ENCODE results near the gene IFRD2. TPM values are rescaled to one million over a fixed set of nuclear protein-coding genes. Genes with fewer than 3 reads are reported as not detected.

IFRD2 gene
- total and polyA plus RNA-seq, 5 donors from 2014 or later: 39.9 to 51.9 (median 41.3) TPM

DNA sequence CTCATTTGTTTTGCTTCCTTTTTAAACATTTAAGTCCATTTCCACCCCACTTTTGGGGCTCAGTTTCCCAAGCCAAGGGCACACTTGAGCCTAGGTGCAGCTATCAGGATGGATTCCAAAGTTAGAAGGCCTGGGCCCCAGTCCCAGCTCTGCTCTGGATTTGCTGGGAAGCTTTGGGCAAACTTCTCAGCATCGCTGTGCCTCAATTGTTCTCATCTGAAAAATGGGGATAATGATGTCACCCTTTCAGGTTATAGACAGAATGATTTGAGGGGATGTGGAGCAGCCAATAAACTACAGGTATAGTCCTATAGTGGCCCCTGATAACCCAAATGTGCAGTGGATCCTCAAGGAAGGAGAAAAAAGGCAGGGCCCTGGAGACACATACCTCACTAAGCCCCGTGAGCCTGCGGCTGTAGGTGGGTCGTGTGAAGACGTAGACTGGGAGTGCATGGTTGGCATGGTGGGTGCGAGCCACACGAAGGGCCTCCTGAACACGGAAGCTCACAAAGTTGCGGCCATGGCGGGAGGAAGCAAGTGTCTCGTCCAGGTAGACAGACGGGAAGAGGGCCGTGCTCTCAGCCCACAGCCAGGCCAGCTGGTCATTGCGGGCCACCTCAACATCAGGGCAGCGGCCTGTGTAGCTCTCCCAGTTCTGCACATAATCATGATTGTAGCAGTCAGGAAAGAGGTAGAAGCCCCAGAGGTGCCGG, 27.1 kb upstream of the IFRD2 start:
- Mint-ChIP-seq H3K4me3 (peak overlapping the region; percentile 15 to 94 (median 80)), H3K27me3 (no peaks in the 10 kb centered on the region), H3K27ac (peak overlapping the region in 1 of 3 donors; percentile 29), H3K9me3 (no peaks in the 10 kb centered on the region), H3K36me3 (peaks cover 3% of the 10 kb centered on the region), H3K4me1 (peaks cover 5 to 51% (median 20%) of the 10 kb centered on the region in 4 donors)
- no peaks in the 10 kb centered on the region for H3K36me3 ChIP-seq (ENCODE audit: control insufficient read depth, insufficient read depth, low read length)
- H3K27me3 ChIP-seq (ENCODE audit: control insufficient read depth, insufficient read depth, low read length): no peaks in the 10 kb centered on the region
- no peak overlapping the region for H3K27ac ChIP-seq (ENCODE audit: insufficient read depth, low read length, poor library complexity, severe bottlenecking)
- peaks cover 44% of the 10 kb centered on the region for H3K4me1 ChIP-seq (ENCODE audit: control insufficient read depth, insufficient read depth, low read length, poor library complexity, severe bottlenecking)
- no peak overlapping the region for H3K4me3 ChIP-seq (ENCODE audit: low read depth, low read length)
- no peak for DNase-seq
- H3K9me3 ChIP-seq (ENCODE audit: control insufficient read depth in 2 of 2, low read length in 2 of 2): no peaks in the 10 kb centered on the region
- ATAC-seq (ENCODE audit: low read depth in 2 of 2): no peak

DNA sequence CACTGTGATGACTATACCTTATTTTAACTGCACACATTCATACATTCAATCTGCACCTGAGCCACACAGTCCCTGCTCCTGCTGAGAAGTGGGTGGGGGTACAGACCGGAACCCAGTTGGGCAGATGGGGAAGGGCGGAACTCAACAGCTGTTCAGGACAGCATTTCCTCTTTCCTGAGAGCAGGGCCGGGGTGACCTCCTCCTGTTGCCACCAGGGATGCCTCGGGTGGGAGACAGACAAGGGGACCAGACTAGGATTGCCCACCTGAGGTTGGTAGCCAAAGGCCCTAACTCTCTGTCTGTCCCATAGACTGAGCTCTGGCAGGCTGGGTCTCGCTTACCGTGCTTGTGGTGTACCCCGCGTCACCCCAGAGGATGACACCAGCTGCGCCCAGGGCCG, 26.4 kb upstream of the IFRD2 start:
- Mint-ChIP-seq H3K36me3 (peaks cover 3% of the 10 kb centered on the region), H3K27me3 (peaks cover 5% of the 10 kb centered on the region), H3K4me1 (peaks cover 5 to 51% (median 21%) of the 10 kb centered on the region in 4 donors), H3K4me3 (peak overlapping the region in 3 of 4 donors; percentile 2 to 94 (median 48)), H3K9me3 (no peaks in the 10 kb centered on the region), H3K27ac (peak overlapping the region in 2 of 3 donors; percentile 25 to 29)
- ATAC-seq (ENCODE audit: low read depth in 2 of 2): no peak
- Histone ChIP-seq H3K27me3 (ENCODE audit: control insufficient read depth, insufficient read depth, low read length) (no peaks in the 10 kb centered on the region), H3K4me1 (ENCODE audit: control insufficient read depth, insufficient read depth, low read length, poor library complexity, severe bottlenecking) (peaks cover 44% of the 10 kb centered on the region), H3K4me3 (ENCODE audit: low read depth, low read length) (no peak overlapping the region), H3K36me3 (ENCODE audit: control insufficient read depth, insufficient read depth, low read length) (no peaks in the 10 kb centered on the region), H3K27ac (ENCODE audit: insufficient read depth, low read length, poor library complexity, severe bottlenecking) (no peak overlapping the region), H3K9me3 (ENCODE audit: control insufficient read depth in 2 of 2, low read length in 2 of 2) (no peaks in the 10 kb centered on the region)
- no peak for DNase-seq

DNA sequence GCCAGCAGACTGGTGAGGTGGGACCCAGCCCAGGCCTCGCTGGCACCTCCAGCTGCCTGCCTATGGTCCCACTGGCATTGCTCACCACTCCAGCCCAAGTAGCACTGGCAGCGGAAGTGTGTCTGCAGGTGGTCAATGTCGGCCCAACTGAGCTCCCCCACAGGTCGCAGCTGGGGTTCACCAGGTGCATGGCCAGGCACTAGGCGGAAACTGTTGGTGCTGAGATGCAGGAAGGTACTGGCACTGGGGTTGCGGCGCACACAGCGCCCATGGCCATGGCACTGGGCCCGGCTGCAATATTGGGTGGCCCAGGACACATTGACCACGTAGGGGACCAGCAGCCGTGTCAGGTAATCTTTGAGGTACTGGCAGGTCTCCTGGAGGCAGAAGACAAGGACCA, 25.9 kb upstream of the IFRD2 start:
- H3K9me3 Mint-ChIP-seq: no peaks in the 10 kb centered on the region
- peaks cover 44% of the 10 kb centered on the region for H3K4me1 ChIP-seq (ENCODE audit: control insufficient read depth, insufficient read depth, low read length, poor library complexity, severe bottlenecking)
- H3K36me3 ChIP-seq (ENCODE audit: control insufficient read depth, insufficient read depth, low read length): no peaks in the 10 kb centered on the region
- peak overlapping the region in 3 of 4 donors; percentile 13 to 94 (median 38) for H3K4me3 Mint-ChIP-seq
- no peaks in the 10 kb centered on the region for H3K27me3 ChIP-seq (ENCODE audit: control insufficient read depth, insufficient read depth, low read length)
- DNase-seq: no peak
- peaks cover 3% of the 10 kb centered on the region for H3K36me3 Mint-ChIP-seq
- H3K4me1 Mint-ChIP-seq: peaks cover 5 to 50% (median 21%) of the 10 kb centered on the region in 4 donors
- H3K9me3 ChIP-seq (ENCODE audit: control insufficient read depth in 2 of 2, low read length in 2 of 2): no peaks in the 10 kb centered on the region
- no peak for ATAC-seq (ENCODE audit: low read depth in 2 of 2)
- no peak overlapping the region for H3K4me3 ChIP-seq (ENCODE audit: low read depth, low read length)
- no peak overlapping the region for H3K27ac ChIP-seq (ENCODE audit: insufficient read depth, low read length, poor library complexity, severe bottlenecking)
- H3K27me3 Mint-ChIP-seq: peaks cover 5% of the 10 kb centered on the region
- H3K27ac Mint-ChIP-seq: peak overlapping the region in 1 of 3 donors; percentile 25

GRCh38 chr3:50317300-50317699, 25.1 kb upstream of the IFRD2 start:
- H3K27me3 Mint-ChIP-seq: peaks cover 5% of the 10 kb centered on the region
- Histone ChIP-seq H3K36me3 (ENCODE audit: control insufficient read depth, insufficient read depth, low read length) (no peaks in the 10 kb centered on the region), H3K9me3 (ENCODE audit: control insufficient read depth in 2 of 2, low read length in 2 of 2) (no peaks in the 10 kb centered on the region), H3K27me3 (ENCODE audit: control insufficient read depth, insufficient read depth, low read length) (no peaks in the 10 kb centered on the region), H3K4me3 (ENCODE audit: low read depth, low read length) (no peak overlapping the region), H3K4me1 (ENCODE audit: control insufficient read depth, insufficient read depth, low read length, poor library complexity, severe bottlenecking) (peaks cover 41% of the 10 kb centered on the region), H3K27ac (ENCODE audit: insufficient read depth, low read length, poor library complexity, severe bottlenecking) (peak overlapping the region; percentile 62)
- H3K4me1 Mint-ChIP-seq: peaks cover 5 to 47% (median 21%) of the 10 kb centered on the region in 4 donors
- peak overlapping the region in 1 of 3 donors; percentile 86 for H3K27ac Mint-ChIP-seq
- peaks cover 3% of the 10 kb centered on the region for H3K36me3 Mint-ChIP-seq
- ATAC-seq (ENCODE audit: low read depth in 2 of 2) (no peak), DNase-seq (no peak)
- peak overlapping the region in 2 of 4 donors; percentile 60 to 73 for H3K4me3 Mint-ChIP-seq
- no peaks in the 10 kb centered on the region for H3K9me3 Mint-ChIP-seq

- Mint-ChIP-seq H3K27ac (peak overlapping the region; percentile 41 to 86 (median 65)), H3K9me3 (no peaks in the 10 kb centered on the region), H3K27me3 (peaks cover 5% of the 10 kb centered on the region), H3K36me3 (peaks cover 3% of the 10 kb centered on the region), H3K4me3 (peak overlapping the region; percentile 60 to 81 (median 72)), H3K4me1 (peaks cover 5 to 47% (median 21%) of the 10 kb centered on the region in 4 donors)
- Histone ChIP-seq H3K4me1 (ENCODE audit: control insufficient read depth, insufficient read depth, low read length, poor library complexity, severe bottlenecking) (peaks cover 36% of the 10 kb centered on the region), H3K4me3 (ENCODE audit: low read depth, low read length) (peak overlapping the region; percentile 44), H3K36me3 (ENCODE audit: control insufficient read depth, insufficient read depth, low read length) (no peaks in the 10 kb centered on the region), H3K9me3 (ENCODE audit: control insufficient read depth in 2 of 2, low read length in 2 of 2) (no peaks in the 10 kb centered on the region), H3K27ac (ENCODE audit: insufficient read depth, low read length, poor library complexity, severe bottlenecking) (peak overlapping the region; percentile 62), H3K27me3 (ENCODE audit: control insufficient read depth, insufficient read depth, low read length) (no peaks in the 10 kb centered on the region)
- peak; percentile 60 to 70 for ATAC-seq (ENCODE audit: low read depth in 2 of 2)
- DNase-seq: peak; percentile 51 to 68 (median 55)
Observed at GRCh38 chr3:50316657-50317242, 24.5 kb upstream of the IFRD2 start.

GRCh38 chr3:50314816-50315215, 22.6 kb upstream of the IFRD2 start:
- no peak overlapping the region for H3K4me3 ChIP-seq (ENCODE audit: low read depth, low read length)
- no peaks in the 10 kb centered on the region for H3K27me3 ChIP-seq (ENCODE audit: control insufficient read depth, insufficient read depth, low read length)
- DNase-seq (no peak), ATAC-seq (ENCODE audit: low read depth in 2 of 2) (no peak)
- H3K36me3 ChIP-seq (ENCODE audit: control insufficient read depth, insufficient read depth, low read length): no peaks in the 10 kb centered on the region
- H3K9me3 ChIP-seq (ENCODE audit: control insufficient read depth in 2 of 2, low read length in 2 of 2): no peaks in the 10 kb centered on the region
- Mint-ChIP-seq H3K4me3 (peak overlapping the region in 1 of 4 donors; percentile 71), H3K36me3 (peaks cover 3% of the 10 kb centered on the region), H3K27ac (no peak overlapping the region), H3K4me1 (peaks cover 5 to 36% (median 18%) of the 10 kb centered on the region in 4 donors), H3K27me3 (peaks cover 5% of the 10 kb centered on the region), H3K9me3 (no peaks in the 10 kb centered on the region)
- H3K27ac ChIP-seq (ENCODE audit: insufficient read depth, low read length, poor library complexity, severe bottlenecking): no peak overlapping the region
- peaks cover 22% of the 10 kb centered on the region for H3K4me1 ChIP-seq (ENCODE audit: control insufficient read depth, insufficient read depth, low read length, poor library complexity, severe bottlenecking)

GRCh38 chr3:50314342-50314741, 22.1 kb upstream of the IFRD2 start:
- Histone ChIP-seq H3K27me3 (ENCODE audit: control insufficient read depth, insufficient read depth, low read length) (no peaks in the 10 kb centered on the region), H3K4me1 (ENCODE audit: control insufficient read depth, insufficient read depth, low read length, poor library complexity, severe bottlenecking) (peaks cover 19% of the 10 kb centered on the region), H3K9me3 (ENCODE audit: control insufficient read depth in 2 of 2, low read length in 2 of 2) (no peaks in the 10 kb centered on the region), H3K36me3 (ENCODE audit: control insufficient read depth, insufficient read depth, low read length) (no peaks in the 10 kb centered on the region), H3K27ac (ENCODE audit: insufficient read depth, low read length, poor library complexity, severe bottlenecking) (no peak overlapping the region), H3K4me3 (ENCODE audit: low read depth, low read length) (no peak overlapping the region)
- DNase-seq (no peak), ATAC-seq (ENCODE audit: low read depth in 2 of 2) (no peak)
- Mint-ChIP-seq H3K4me3 (no peak overlapping the region), H3K4me1 (peaks cover 5 to 31% (median 16%) of the 10 kb centered on the region in 4 donors), H3K27me3 (peaks cover 5% of the 10 kb centered on the region), H3K36me3 (peaks cover 3% of the 10 kb centered on the region), H3K27ac (peak overlapping the region in 1 of 3 donors; percentile 12), H3K9me3 (no peaks in the 10 kb centered on the region)

Data from CD4-positive, CD25-positive, alpha-beta regulatory T cell (primary cell).